Psoas muscle (tissue), 8 donors: ENCODE data around the gene ASNSD1. TPM values are rescaled to one million over a fixed set of nuclear protein-coding genes. Genes with fewer than 3 reads are reported as not detected.

Source experiments
- ATAC-seq, 4 donors: fragments of 200-7000 bp; cut with Tn5 transposase; one replicate each; pipeline ENCODE4 v1.9.1; 2020; ENCODE audit warnings: moderate library complexity in 3 of 4, mild to moderate bottlenecking in 2 of 4
- DNase-seq, 2 donors: peaks; one replicate each; pipeline ENCODE4 v3.0.0-alpha.2; 2020
- H3K27ac ChIP-seq: fragments of 200-600 bp; one replicate; pipeline ENCODE4 v1.8.0; 2022
- H3K27me3 ChIP-seq, 3 donors: fragments of 200-600 bp in 1 of 3; one replicate each; pipeline versions ENCODE4 v1.6.1 to v1.8.0; 2013 to 2022; ENCODE audit warnings: low read length in 2 of 3, mild to moderate bottlenecking in 2 of 3, moderate library complexity in 1 of 3; ENCODE audit not compliant: insufficient read depth in 3 of 3
- H3K36me3 ChIP-seq, 2 donors: fragments of 200-600 bp in 1 of 2; one replicate each; pipeline versions ENCODE4 v1.6.1 to v1.8.0; 2013 to 2022; ENCODE audit warnings: low read depth in 1 of 2, mild to moderate bottlenecking in 1 of 2, moderate library complexity in 1 of 2; ENCODE audit not compliant: insufficient read depth in 1 of 2
- H3K4me1 ChIP-seq: fragments of 200-600 bp; one replicate; pipeline ENCODE4 v1.8.0; 2022
- H3K4me3 ChIP-seq: fragments of 200-600 bp; one replicate; pipeline ENCODE4 v1.8.0; 2022; ENCODE audit warnings: mild to moderate bottlenecking
- H3K9me3 ChIP-seq: fragments of 200-600 bp; one replicate; pipeline ENCODE4 v1.8.0; 2022
- WGBS, 3 donors: extraction: QIAGEN DNeasy Blood & Tissue Kit; methylation state at CpG; one replicate each; pipeline versions ENCODE4 v1.1.6 to v1.1.7; 2013; 5-methylcytosine and 5-hydroxymethylcytosine counted together
- intact Hi-C, 2 donors: fragments of 100-400 bp; cut with DNase I; formaldehyde crosslinking; loops; one replicate each; pipeline versions ENCODE4 v1.11.0 to v1.14.2; 2022
- polyA plus RNA-seq, 3 donors: library from polyadenylated mRNA; stranded (reverse); fragments of 200-250 nt; gene quantifications; one replicate each; pipeline ENCODE4 v1.2.3, GENCODE V29; 2013
- total RNA-seq, 4 donors: library from RNA; stranded (reverse); fragmentation: NEBNext Ultra II Directional in 2 of 4; extraction: Animal tissue kit (Norgen Biotek cat#: 25700) in 2 of 4; gene quantifications; one replicate each; pipeline versions ENCODE4 v1.2.1 to v1.2.4, GENCODE V29; 2021 to 2023
- TF ChIP-seq, protein P1 (sequence below): fragments of 200-600 bp; IDR thresholded peaks from one replicate; pipeline ENCODE4 v1.8.0; 2022; ENCODE audit warnings: antibody characterized with exemption
- donor health status: healthy with polysubstance abuse.
- donor health status: DM: no; HTN: no; CAD: no; lungs with moderate emphysema.
- donor health status: Bipolar disorder and iron deficiency.
- donor health status: healthy.
- donor health status: DM: yes; HTN: yes; CAD: no.
- donor health status: DM: no; HTN: no; CAD: no.
- donor health status: DM: no; HTN: no; CAD: no.
- donor health status: DM: yes; HTN: yes; CAD: no.

ASNSD1 gene
- total and polyA plus RNA-seq, 7 donors: 50.8 to 148 (median 66.0) TPM

DNA sequence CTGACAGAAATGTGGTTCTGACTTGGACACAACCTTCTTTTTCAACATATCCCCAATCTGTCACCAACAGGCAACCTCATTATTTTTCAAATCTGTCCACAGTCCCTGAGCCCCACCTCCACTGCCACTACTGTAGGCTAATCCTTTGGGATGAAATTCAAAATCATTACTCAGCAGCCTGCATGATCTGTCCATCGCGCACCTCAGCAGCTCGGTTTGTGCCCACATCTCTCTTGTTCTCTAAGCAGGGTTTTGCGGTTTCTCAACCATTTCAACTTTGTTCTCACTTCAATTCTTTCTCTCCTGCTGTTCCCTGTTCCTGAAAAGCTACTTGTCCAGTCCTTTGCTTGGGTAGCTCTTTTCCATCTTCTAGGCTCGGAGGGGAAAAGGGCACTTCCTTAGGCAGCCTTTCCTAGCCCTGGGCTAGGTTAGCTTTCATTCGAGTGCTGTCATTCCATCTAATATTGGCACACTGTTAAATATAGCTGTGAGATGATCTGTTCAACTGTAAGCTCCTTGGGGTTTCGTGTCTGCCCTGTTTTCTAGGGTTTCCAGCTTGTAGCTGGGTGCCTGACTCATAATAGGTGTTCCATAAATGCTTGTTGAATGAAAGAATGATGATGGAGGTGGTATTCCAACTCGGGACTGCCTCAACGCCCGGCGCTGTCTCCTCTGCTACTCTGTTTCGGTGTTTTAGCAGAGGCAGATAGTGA lies 12.6 kb downstream of the ASNSD1 start:
- H3K4me1 ChIP-seq: peaks cover 10% of the 10 kb centered on the region
- H3K9me3 ChIP-seq: peaks cover 5% of the 10 kb centered on the region
- TF ChIP-seq, protein P1, sequence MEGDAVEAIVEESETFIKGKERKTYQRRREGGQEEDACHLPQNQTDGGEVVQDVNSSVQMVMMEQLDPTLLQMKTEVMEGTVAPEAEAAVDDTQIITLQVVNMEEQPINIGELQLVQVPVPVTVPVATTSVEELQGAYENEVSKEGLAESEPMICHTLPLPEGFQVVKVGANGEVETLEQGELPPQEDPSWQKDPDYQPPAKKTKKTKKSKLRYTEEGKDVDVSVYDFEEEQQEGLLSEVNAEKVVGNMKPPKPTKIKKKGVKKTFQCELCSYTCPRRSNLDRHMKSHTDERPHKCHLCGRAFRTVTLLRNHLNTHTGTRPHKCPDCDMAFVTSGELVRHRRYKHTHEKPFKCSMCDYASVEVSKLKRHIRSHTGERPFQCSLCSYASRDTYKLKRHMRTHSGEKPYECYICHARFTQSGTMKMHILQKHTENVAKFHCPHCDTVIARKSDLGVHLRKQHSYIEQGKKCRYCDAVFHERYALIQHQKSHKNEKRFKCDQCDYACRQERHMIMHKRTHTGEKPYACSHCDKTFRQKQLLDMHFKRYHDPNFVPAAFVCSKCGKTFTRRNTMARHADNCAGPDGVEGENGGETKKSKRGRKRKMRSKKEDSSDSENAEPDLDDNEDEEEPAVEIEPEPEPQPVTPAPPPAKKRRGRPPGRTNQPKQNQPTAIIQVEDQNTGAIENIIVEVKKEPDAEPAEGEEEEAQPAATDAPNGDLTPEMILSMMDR: no peak
- peak overlapping the region; percentile 84 for H3K4me3 ChIP-seq
- H3K27ac ChIP-seq: peak overlapping the region; percentile 91
- 12 to 19% (median 15%) methylated on average over 12 of the region's 12 CpGs for WGBS, 3 donors
- ATAC-seq (peak; percentile 64 to 82 (median 79)), DNase-seq (no peak)
- H3K27me3 ChIP-seq: no peaks in the 10 kb centered on the region
- intact Hi-C loops: loop anchor here in 1 of 2 donors (10.0 kb wide), 1 partner anchor 91 kb away; the partner anchor contains the start of gene OSGEPL1
- peaks cover 0 to 39% of the 10 kb centered on the region in 2 donors for H3K36me3 ChIP-seq

DNA sequence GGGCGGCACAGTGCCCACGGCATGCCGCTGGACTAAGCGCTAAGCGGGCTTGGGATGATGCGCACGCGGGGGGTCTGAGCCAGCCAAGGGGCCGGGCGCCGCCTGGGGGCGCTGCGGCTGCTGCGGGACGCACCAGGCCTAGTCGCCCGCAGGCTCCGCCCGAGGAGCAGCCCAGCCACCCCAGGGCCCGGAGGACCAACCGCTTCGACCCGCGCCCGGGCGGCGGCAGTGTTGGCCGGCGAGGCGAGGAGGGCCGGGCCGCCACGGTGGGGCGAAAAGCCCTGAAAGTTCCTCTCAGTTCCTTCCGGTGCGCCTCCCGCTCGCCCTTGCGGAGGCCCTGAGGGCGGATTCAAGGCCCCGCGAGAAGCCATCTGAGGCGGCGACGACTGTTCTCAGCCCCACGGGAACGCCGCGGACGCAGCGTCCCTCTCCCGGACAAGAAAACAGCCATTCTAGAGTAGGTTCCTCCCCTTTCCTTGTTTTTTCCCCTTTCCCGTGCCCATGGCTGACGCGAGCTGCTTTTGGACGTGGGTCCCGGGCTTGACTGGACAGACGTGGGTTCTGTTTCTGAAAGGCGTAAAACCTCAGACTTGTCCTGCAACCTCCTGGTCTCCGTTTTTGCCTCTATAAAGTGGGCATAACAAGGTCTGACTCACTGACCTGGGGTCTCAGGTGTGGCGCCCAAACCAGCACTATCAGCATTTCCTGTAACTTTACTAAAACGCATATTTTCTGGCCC lies 13.3 kb downstream of the ASNSD1 start, which contains the start of gene ANKAR:
Gene ANKAR, plus strand, starts transcription at position 297 of the 739 bp plus-strand sequence. CDS start 1,821 bp downstream, outside the sequence.
- Histone ChIP-seq H3K9me3 (peaks cover 6% of the 10 kb centered on the region), H3K36me3 (peaks cover 0 to 31% of the 10 kb centered on the region in 2 donors), H3K4me1 (peaks cover 10% of the 10 kb centered on the region), H3K27ac (peak within 1 kb of the TSS; percentile 91), H3K27me3 (no peaks in the 10 kb centered on the region), H3K4me3 (peak within 1 kb of the TSS; percentile 84)
- DNase-seq (peak; percentile 92 to 96), ATAC-seq (peak; percentile 98 to 99 (median 98))
- intact Hi-C loops: loop anchor here in 1 of 2 donors (10.0 kb wide), 1 partner anchor 90 kb away; the partner anchor contains the start of gene OSGEPL1
- TF ChIP-seq, protein P1: peak; percentile 86
- WGBS, 3 donors: 1% methylated on average over 42 to 62 of the region's 62 CpGs

DNA sequence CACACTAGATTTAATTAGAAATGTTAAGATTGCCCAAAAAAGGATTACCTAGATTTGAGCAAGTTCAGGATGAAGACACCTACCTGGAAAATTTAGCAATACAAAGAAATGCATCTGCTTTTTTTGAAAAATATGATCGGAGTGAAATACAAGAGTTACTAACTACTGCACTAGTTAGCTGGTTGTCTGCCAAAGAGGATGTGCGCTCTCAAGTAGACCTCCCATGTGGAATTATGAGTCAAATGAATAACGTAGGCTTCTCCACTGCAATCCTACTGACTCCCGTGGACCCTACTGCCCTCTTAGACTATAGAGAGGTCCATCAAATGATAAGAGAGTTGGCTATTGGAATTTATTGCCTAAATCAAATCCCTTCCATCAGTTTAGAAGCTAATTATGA lies 15.2 kb downstream of the ASNSD1 start:
- H3K9me3 ChIP-seq: peaks cover 6% of the 10 kb centered on the region
- DNase-seq (no peak), ATAC-seq (no peak)
- H3K27me3 ChIP-seq: no peaks in the 10 kb centered on the region
- peaks cover 0 to 13% of the 10 kb centered on the region in 2 donors for H3K36me3 ChIP-seq
- 58 to 67% (median 63%) methylated on average over 4 of the region's 4 CpGs for WGBS, 3 donors
- H3K4me1 ChIP-seq: peaks cover 10% of the 10 kb centered on the region
- no peak overlapping the region for H3K27ac ChIP-seq
- intact Hi-C loops: loop anchor here in 1 of 2 donors (10.0 kb wide), 1 partner anchor 88 kb away; the partner anchor contains the start of gene OSGEPL1
- no peak overlapping the region for H3K4me3 ChIP-seq
- TF ChIP-seq, protein P1: no peak

DNA sequence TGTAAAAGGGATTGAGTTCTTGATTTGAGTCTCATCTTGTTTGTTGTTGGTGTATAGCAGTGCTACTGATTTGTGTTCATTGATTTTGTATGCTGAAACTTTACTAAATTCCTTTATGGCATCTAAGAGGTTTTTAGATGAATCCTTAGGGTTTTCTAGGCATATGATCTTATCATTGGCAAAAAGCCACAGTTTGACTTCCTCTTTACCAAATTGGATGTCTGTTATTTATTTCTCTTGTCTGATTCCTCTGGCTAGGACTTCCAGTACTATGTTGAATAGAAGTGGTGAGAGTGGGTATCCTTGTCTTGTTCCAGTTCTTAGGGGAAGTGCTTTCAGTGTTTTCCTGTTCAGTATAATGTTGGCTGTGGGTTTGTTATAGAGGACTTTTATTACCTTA lies 18.0 kb downstream of the ASNSD1 start:
- Histone ChIP-seq H3K36me3 (no peaks in the 10 kb centered on the region), H3K27ac (no peak overlapping the region), H3K27me3 (no peaks in the 10 kb centered on the region), H3K9me3 (peaks cover 6% of the 10 kb centered on the region), H3K4me1 (peaks cover 4% of the 10 kb centered on the region), H3K4me3 (no peak overlapping the region)
- DNase-seq: no peak
- TF ChIP-seq, protein P1: no peak
- ATAC-seq: no peak
- intact Hi-C loops: loop anchor here in 1 of 2 donors (10.0 kb wide), 1 partner anchor 86 kb away; the partner anchor contains the start of gene OSGEPL1
